ENCODE results near the gene EPRS1. TPM values are rescaled to one million over a fixed set of nuclear protein-coding genes. Genes with fewer than 3 reads are reported as not detected.
A peak's percentile ranks its signal among the peaks of the same experiment; 100 is the strongest.

EPRS1 gene
- total and polyA plus RNA-seq, 9 of the 15 experiments (the other 6 are each of a cell fraction or from before 2014, with no cell fraction given): 129 to 291 (median 248) TPM

- TF ChIP-seq ZBTB40 (IDR thresholded peaks at IDR 0.05) (peak; percentile 79), ZBTB40 (CRISPR knock-in tag; IDR thresholded peaks at IDR 0.05) (no peak), ZNF707 (CRISPR knock-in tag; conservative IDR thresholded peaks at IDR 0.05) (0 out of 2 replicates have a peak, but pooled peaks have one; percentile 10), ZNF124 (CRISPR knock-in tag; IDR thresholded peaks at IDR 0.05) (no peak), SPI1 (IDR thresholded peaks at IDR 0.05; ENCODE audit: borderline replicate concordance, low read depth, low read length) (0 out of 2 replicates have a peak, but pooled peaks have one; percentile 8), EGR1 (conservative IDR thresholded peaks at IDR 0.05) (peak; percentile 39), ZBTB9 (CRISPR knock-in tag; IDR thresholded peaks at IDR 0.05) (peak; percentile 70), ZBTB33 (CRISPR knock-in tag; IDR thresholded peaks at IDR 0.05) (peak; percentile 61), CXXC5 (CRISPR knock-in tag; IDR thresholded peaks at IDR 0.05) (peak; percentile 60; the same call in 1 of the 2 replicates), NR2C2 (CRISPR knock-in tag; IDR thresholded peaks at IDR 0.05) (no peak), NR2C2 (tag; IDR thresholded peaks at IDR 0.05) (0 out of 2 replicates have a peak, but pooled peaks have one; percentile 37)
Observed at GRCh38 chr1:220094016-220094911, 48.0 kb upstream of the EPRS1 start, which contains the start of gene IARS2 (continued).
